ENCODE data around the gene DEPDC5.
"Not testable (repeated sequence)": the region's sequence is repeated elsewhere in the genome, so short reads cannot be mapped to it uniquely, and the experiment has no call there.

DEPDC5 gene

GRCh38 chr22:31749636-31750364 is 4.0 kb upstream of the DEPDC5 start, which contains the start of gene PRR14L:
Gene PRR14L (minus strand): TSS chr22:31750132. CDS start chr22:31738860, 11,272 bp downstream.
- DNase-seq: peak; percentile 42 to 99 (median 97)

DNA sequence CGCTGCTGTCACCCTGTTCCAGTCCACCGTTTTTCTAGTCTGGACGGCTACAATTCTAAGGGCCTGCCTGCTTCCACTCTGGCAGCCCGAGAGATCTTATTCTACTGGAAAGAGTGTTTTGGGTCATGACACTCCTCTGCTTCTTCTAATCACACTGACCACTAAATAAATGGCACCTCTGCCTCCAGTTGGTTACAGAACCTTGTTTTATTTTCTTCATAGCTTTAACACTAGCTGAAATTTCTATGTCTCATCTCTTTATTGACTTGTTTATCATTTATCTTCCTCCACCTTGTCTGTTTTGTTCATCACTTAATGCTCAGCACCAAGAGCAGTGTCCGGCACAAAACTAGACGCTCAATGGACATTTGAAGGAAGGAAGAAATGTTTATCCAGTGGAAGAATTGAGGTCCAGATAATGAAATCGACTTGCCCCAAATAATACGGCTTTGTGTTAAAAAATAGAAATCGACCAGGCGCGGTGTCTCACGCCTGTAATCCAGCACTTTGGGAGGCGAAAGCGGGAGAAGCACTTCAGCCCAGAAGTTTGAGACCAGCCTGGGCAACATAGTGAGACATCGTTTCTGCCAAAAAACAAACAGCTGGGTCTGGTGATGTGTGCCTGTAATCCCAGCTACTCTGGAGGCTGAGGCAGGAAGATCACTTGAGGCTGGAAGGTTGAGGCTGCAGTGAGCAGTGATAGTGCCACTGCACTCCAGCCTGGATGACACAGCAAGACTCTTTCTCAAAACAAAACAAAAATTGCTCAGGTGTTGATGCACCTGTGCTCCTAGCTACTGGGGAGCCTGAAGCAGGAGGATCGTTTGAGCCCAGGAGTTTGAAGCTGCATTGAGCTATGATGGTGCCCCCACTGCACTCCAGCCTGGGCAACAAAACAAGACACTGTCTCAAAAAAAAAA is 3.2 kb upstream of the DEPDC5 start:
- DNase-seq: no peak

DNA sequence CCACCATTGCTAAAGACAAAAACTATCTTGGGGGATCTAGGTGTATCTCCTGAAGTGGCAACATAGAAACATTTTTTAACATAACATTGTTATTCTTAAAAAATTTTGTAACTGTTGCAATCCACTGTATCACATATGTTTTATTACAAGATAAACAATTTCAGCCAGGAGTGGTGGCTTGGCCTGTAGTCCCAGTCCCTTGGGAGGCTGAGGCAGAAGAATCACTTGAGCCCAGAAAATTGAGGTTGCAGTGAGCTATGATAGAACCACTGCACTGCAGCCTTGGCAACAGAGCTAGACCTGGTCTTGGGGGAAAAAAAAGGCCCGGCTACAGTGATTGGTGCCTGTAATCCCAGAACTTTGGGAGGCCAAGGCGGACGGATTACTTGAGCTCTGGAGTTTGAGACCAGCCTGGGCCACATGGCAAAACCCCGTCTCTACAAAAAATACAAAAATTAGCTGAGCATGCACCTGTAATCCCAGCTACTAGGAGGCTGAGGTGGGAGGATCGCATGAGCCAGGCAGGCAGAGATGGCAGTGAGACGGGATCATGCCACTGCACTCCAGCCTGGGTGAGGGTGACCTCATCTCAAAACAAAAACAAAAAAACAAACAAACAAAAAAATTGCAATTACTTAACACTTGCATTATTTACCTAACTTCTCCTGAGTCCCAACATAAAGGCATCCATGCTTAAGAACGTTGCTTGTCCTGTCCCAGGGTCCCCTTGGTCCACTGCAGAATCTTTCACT is 1.5 kb upstream of the DEPDC5 start:
- no peak for DNase-seq

DNA sequence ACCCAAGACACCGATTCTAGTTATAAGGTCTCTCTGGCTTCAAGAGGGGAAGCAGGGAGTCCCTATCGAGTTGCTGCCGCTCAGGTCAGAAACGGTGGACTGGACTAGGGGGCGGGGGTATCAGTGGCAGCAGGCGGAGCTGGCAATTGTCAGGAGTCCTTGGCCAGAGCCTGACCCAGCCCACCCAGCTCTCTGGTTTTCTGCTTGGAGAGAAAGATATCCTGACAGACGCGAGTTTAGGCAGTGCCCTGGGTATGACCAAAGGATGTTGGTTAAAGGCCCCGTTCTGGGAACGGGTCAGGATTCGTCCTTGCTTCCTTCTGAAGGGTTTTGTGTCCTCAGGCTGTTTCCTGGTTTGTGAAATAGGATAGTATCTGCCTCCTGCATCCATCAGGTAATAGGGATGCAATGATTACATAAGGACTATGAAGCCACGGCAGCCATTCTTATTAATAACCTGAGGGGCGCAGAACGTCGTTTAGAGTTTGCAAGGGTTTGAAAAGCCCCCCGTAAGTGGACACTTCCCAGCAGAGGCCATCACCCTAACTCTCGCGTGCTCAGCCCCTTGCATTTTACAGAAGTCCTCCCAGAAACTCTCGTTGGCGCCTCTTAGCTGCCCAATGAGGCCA is 700 bp upstream of the DEPDC5 start:
- DNase-seq: peak in 35 of 58 donors; percentile 2 to 55 (median 22)

GRCh38 chr22:31754813-31755212 is 994 bp downstream of the DEPDC5 start:
- DNase-seq: no peak

GRCh38 chr22:31757265-31757664 is 3.4 kb downstream of the DEPDC5 start:
- DNase-seq: no peak

DNA sequence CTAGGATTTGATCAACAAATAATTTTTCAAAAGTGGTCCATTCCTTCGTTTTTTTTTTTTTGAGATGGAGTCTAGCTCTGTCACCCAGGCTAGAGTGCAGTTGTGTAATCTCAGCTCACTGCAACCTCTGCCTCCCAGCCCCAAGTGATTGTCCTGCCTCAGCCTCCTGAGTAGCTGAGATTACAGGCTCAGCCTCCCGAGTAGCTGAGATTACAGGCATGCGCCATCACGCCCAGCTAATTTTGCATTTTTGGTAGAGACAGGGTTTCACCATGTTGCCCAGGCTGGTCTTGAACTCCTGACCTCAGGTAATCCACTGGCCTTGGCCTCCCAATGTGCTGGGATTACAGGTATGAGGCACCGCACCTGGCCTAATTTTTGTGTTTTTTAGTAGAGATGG is 5.0 kb downstream of the DEPDC5 start:
- not testable (repeated sequence) for DNase-seq

- DNase-seq: no peak
These were observed 11.0 kb downstream of the DEPDC5 start for GRCh38 chr22:31764785-31765184.

- no peak for DNase-seq
These were observed 14.7 kb downstream of the DEPDC5 start for GRCh38 chr22:31768422-31769059.

DNA sequence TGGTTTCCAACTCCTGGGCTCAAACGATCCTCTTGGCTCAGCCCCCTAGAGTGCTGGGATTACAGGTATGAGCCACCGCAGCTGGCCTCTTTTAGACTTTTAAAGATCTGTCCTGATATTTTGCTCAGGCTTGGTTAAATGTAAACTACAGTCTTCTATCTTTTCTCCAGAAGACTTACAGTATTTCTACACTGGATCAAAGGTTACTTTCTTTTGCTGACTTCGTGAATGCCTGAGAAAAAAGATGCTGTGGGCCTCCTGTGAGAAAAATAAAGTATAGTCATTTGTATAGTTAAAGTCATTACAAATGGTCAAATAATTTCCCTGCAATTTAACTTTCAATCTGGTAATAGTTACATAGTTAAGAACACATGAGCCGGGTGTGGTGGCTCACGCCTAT is 19.6 kb downstream of the DEPDC5 start:
- no peak for DNase-seq

GRCh38 chr22:31776231-31776630 is 22.4 kb downstream of the DEPDC5 start:
- DNase-seq: no peak

GRCh38 chr22:31789803-31790202 is 36.0 kb downstream of the DEPDC5 start:
- no peak for DNase-seq

DNA sequence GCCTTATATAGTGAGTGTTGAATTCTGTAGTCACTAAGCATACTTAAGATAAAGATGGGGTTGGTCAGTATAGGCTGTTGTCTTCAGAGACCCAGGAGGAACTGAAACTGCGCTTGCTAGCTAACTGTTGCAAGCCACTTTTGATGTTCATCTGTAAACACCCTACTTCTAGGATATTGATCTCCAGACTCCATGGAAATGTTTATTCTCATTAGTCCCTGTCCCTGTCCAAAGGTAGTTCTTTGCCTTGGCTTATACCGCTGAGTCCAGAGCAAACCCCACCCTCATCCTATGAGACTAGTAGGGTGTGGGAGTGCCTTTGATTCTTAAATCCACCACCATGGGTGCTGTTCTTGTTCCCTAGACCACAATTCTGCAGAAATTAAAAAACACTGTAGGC is 36.4 kb downstream of the DEPDC5 start:
- no peak for DNase-seq

DNA sequence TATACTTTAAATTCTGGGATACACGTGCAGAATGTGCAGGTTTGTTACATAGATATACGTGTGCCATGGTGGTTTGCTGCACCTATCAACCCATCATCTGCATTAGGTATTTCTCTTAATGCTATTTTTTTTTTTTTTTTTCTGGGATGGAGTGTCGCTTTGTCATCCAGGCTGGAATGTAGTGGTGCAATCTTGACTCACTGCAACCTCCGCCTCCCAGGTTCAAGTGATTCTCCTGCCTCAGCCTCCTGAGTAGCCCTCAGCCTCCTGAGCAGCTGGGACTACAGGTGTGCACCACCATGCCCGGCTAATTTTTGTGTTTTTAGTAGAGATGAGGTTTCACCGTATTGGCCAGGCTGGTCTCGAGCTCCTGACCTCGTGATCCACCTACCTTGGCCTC is 45.5 kb downstream of the DEPDC5 start:
- not testable (repeated sequence) for DNase-seq

GRCh38 chr22:31800065-31800464 is 46.2 kb downstream of the DEPDC5 start:
- no peak for DNase-seq

DNA sequence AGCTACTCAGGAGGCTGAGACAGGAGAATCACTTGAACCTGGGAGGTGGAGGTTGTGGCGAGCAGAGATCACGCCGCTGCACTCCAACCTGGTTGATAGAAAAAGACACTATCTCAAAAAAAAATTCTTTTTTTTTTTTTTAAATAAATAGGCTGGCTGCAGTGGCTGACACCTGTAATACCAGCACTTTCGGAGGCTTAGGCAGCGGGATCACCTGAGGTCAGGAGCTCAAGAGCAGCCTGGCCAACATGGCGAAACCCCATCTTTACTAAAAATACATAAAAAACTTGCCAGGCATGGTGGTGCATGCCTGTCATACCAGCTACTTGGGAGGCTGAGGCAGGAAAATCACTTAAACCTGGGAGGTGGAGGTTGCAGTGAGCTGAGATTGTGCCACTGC is 47.0 kb downstream of the DEPDC5 start:
- not testable (repeated sequence) for DNase-seq

- no peak for DNase-seq
These were observed 48.8 kb downstream of the DEPDC5 start for GRCh38 chr22:31802575-31802974.

DNA sequence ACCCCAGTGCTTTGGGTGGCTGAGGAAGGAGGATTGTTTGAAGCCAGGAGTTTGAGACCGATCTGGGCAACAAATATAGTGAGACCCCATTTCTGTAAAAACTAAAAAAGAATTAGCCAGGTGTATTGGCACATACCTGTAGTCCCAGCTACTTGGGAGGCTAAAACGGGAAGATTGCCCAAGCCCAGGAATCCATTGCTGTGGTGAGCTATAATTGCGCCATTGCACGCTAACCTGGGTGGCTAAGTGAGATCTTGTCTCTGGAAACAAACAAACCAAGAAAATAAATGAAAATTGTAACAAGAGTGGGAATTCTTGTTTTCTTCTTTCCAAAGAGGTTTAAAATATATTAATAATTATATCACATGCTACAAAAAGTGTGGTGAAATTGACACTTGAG is 52.9 kb downstream of the DEPDC5 start:
- no peak for DNase-seq

- DNase-seq: no peak
These were observed 59.3 kb downstream of the DEPDC5 start for GRCh38 chr22:31812977-31813605.

DNA sequence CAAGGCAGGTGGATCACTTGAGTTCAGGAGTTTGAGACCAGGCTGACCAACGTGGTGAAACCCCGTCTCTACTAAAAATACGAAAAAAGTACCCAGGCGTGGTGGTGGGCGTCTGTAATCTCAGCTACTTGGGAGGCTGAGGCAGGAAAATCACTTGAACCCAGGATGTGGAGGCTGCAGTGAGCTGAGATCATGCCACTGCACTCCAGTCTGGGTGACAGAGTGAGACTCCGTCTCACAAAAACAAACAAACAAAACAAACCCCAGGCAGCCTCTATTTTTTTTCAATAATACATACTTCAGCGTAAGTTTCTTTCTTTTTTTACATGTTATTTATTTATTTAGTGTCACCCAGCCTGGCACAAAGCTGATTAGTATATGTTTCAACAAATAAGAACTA is 60.1 kb downstream of the DEPDC5 start:
- DNase-seq: not testable (repeated sequence)
